Stimulated activated CD4-positive, alpha-beta T cell treated with anti-CD3 and anti-CD28 coated beads, Interleukin-15, amount 100 ng/mL, for 48 hours (primary cell): ENCODE results near the gene MAP4.
"Not testable (repeated sequence)": the region's sequence is repeated elsewhere in the genome, so short reads cannot be mapped to it uniquely, and the experiment has no call there.

Source experiments
- DNase-seq, 2 donors: peaks; one replicate each; pipeline ENCODE4 v3.0.0-alpha.2; 2020; ENCODE audit warnings: low read depth in 2 of 2

Gene MAP4

GRCh38 chr3:48013288-48013980 lies 2.8 kb downstream of the MAP4 start:
- no peak for DNase-seq

GRCh38 chr3:48012659-48013058 lies 3.6 kb downstream of the MAP4 start:
- DNase-seq = no peak

- not testable (repeated sequence) for DNase-seq
Measured at GRCh38 chr3:48008066-48008465, 8.2 kb downstream of the MAP4 start.

GRCh38 chr3:48007361-48007760 lies 8.9 kb downstream of the MAP4 start:
- DNase-seq = not testable (repeated sequence)

GRCh38 chr3:48006794-48007193 lies 9.4 kb downstream of the MAP4 start:
- DNase-seq = not testable (repeated sequence)

GRCh38 chr3:48004694-48005093 lies 11.5 kb downstream of the MAP4 start:
- DNase-seq = no peak

GRCh38 chr3:48002787-48003186 lies 13.4 kb downstream of the MAP4 start:
- DNase-seq = no peak

- no peak for DNase-seq
Measured at GRCh38 chr3:48001991-48002390, 14.2 kb downstream of the MAP4 start.

- no peak for DNase-seq
Measured at GRCh38 chr3:48000212-48000611, 16.0 kb downstream of the MAP4 start.

- no peak for DNase-seq
Measured at GRCh38 chr3:47996440-47996839, 19.8 kb downstream of the MAP4 start.

GRCh38 chr3:47994180-47994579 lies 22.0 kb downstream of the MAP4 start:
- DNase-seq = no peak

GRCh38 chr3:47991341-47991740 lies 24.9 kb downstream of the MAP4 start:
- DNase-seq = no peak

- DNase-seq = peak; percentile 56 to 63
Measured at GRCh38 chr3:47989981-47990440, 26.2 kb downstream of the MAP4 start.

GRCh38 chr3:47985381-47985780 lies 30.8 kb downstream of the MAP4 start:
- no peak for DNase-seq

GRCh38 chr3:47984075-47984728 lies 32.0 kb downstream of the MAP4 start:
- DNase-seq = no peak

GRCh38 chr3:47980795-47981194 lies 35.4 kb downstream of the MAP4 start:
- no peak for DNase-seq

- no peak for DNase-seq
Measured at GRCh38 chr3:47979070-47979469, 37.1 kb downstream of the MAP4 start.

GRCh38 chr3:47978386-47978785 lies 37.8 kb downstream of the MAP4 start:
- DNase-seq = no peak

GRCh38 chr3:47976135-47976732 lies 40.0 kb downstream of the MAP4 start:
- no peak for DNase-seq

GRCh38 chr3:47974974-47975470 lies 41.2 kb downstream of the MAP4 start:
- DNase-seq = no peak

- DNase-seq = no peak
Measured at GRCh38 chr3:47971081-47971480, 45.1 kb downstream of the MAP4 start.

GRCh38 chr3:47964740-47965139 lies 51.5 kb downstream of the MAP4 start:
- DNase-seq = no peak
